Chondrocyte (in vitro differentiated cells): ENCODE results near the gene RGSL1. TPM values are rescaled to one million over a fixed set of nuclear protein-coding genes. Genes with fewer than 3 reads are reported as not detected.

Experiments used
- DNase-seq: peaks from one replicate; pipeline ENCODE4 v3.0.0; 2021; ENCODE audit warnings: mixed read lengths, low spot score
- H3K27ac Mint-ChIP-seq: one replicate; pipeline ENCODE4 v1.8.0; 2021; ENCODE audit warnings: mild to moderate bottlenecking, moderate library complexity, mixed read lengths; ENCODE audit not compliant: unreplicated experiment
- H3K27me3 Mint-ChIP-seq: 2 replicates; pipeline ENCODE4 v1.8.0; 2021; ENCODE audit warnings: low read depth, mixed read lengths
- H3K36me3 Mint-ChIP-seq: 2 replicates; pipeline ENCODE4 v1.8.0; 2021; ENCODE audit warnings: low read depth, mixed read lengths
- H3K4me1 Mint-ChIP-seq: 2 replicates; pipeline ENCODE4 v1.8.0; 2021; ENCODE audit warnings: low read depth, mild to moderate bottlenecking, mixed read lengths
- H3K4me3 Mint-ChIP-seq: one replicate; pipeline ENCODE4 v1.8.0; 2021; ENCODE audit warnings: mild to moderate bottlenecking, moderate library complexity, mixed read lengths; ENCODE audit not compliant: unreplicated experiment
- H3K9me3 Mint-ChIP-seq: 2 replicates; pipeline ENCODE4 v1.8.0; 2021; ENCODE audit warnings: low read depth, mixed read lengths
- CTCF ChIP-seq: fragments of 200-600 bp; sonication (generic); IDR thresholded peaks from 2 replicates; pipeline ENCODE4 v1.5.0; 2021; ENCODE audit warnings: antibody characterized with exemption, mild to moderate bottlenecking, moderate library complexity
- total RNA-seq: library from RNA; stranded (reverse); gene quantifications from 3 replicates; pipeline ENCODE4 v1.2.1, GENCODE V29; 2021

Gene RGSL1
- total RNA-seq, 1 donor from 2014 or later: not detected

DNA sequence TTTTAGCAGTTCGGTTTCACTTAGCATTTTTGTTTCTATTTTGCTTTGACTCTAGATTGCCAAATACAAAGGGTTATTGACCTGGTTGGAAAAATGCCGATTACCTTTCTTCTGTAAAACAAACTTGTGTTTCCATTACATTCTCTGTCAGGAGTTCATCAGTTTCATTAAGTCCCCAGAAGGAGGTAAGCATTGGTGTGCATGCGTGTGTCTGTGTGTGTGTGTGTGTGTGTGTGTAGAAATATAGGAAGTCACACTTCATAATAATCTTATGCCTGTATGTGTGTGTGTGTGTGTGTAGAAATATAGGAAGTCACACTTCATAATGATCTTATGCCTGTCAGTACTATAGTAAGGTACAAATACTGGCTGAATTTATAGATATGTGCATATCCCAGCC lies 10.0 kb downstream of the RGSL1 start:
- peaks cover 11% of the 10 kb centered on the region for H3K27me3 Mint-ChIP-seq
- no peak overlapping the region for H3K27ac Mint-ChIP-seq
- H3K4me1 Mint-ChIP-seq: no peaks in the 10 kb centered on the region
- no peak overlapping the region for H3K4me3 Mint-ChIP-seq
- H3K9me3 Mint-ChIP-seq: peaks cover 13% of the 10 kb centered on the region
- no peak for TF ChIP-seq CTCF
- DNase-seq: no peak
- no peaks in the 10 kb centered on the region for H3K36me3 Mint-ChIP-seq

GRCh38 chr1:182460550-182460951 lies 10.6 kb downstream of the RGSL1 start:
- no peak overlapping the region for H3K4me3 Mint-ChIP-seq
- no peak for DNase-seq
- no peak for TF ChIP-seq CTCF
- H3K27me3 Mint-ChIP-seq: peaks cover 9% of the 10 kb centered on the region
- H3K9me3 Mint-ChIP-seq: peaks cover 13% of the 10 kb centered on the region
- H3K4me1 Mint-ChIP-seq: no peaks in the 10 kb centered on the region
- H3K36me3 Mint-ChIP-seq: no peaks in the 10 kb centered on the region
- no peak overlapping the region for H3K27ac Mint-ChIP-seq

DNA sequence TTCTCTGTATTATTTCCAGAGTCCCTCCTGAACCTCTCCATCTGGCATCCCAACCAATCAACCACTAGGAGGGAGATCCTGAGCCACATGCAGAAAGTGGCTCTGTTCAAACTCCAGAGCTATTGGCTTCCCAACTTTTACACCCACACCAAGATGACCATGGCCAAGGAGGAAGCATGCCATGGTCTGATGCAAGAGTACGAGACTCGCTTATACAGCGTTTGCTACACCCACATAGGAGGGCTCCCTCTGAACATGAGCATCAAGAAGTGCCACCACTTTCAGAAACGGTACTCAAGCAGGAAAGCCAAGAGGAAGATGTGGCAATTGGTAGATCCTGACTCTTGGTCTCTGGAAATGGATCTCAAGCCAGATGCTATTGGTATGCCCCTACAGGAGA lies 23.6 kb downstream of the RGSL1 start:
- no peaks in the 10 kb centered on the region for H3K4me1 Mint-ChIP-seq
- TF ChIP-seq CTCF: no peak

DNA sequence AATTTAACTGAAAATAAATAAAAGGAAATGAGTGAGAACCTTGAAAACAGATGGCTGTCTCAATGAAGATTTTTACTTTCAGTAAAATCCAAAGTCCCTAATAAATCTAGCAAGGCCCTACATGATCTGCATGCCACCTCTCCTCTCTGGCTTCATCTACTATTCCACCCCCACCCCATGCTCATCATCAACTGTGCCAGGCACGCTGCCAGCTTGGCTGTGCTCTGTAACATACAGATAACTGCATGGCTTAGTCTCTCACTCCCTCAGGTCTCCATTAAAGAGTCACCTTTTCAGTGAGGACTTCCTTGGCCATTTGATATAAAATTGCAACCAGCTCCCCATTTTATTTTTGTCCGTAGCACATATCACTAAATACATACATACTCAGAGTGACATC lies 26.7 kb downstream of the RGSL1 start:
- Mint-ChIP-seq H3K4me3 (no peak overlapping the region), H3K27ac (no peak overlapping the region), H3K4me1 (no peaks in the 10 kb centered on the region), H3K36me3 (no peaks in the 10 kb centered on the region), H3K9me3 (peaks cover 11% of the 10 kb centered on the region), H3K27me3 (peaks cover 19% of the 10 kb centered on the region)
- no peak for TF ChIP-seq CTCF
- DNase-seq: no peak

More for the DNA sequence above, 23.6 kb downstream of the RGSL1 start:
- peaks cover 22% of the 10 kb centered on the region for H3K27me3 Mint-ChIP-seq
- no peak overlapping the region for H3K4me3 Mint-ChIP-seq
- no peak for DNase-seq
- peaks cover 6% of the 10 kb centered on the region for H3K9me3 Mint-ChIP-seq
- no peak overlapping the region for H3K27ac Mint-ChIP-seq
- H3K36me3 Mint-ChIP-seq: no peaks in the 10 kb centered on the region

- peaks cover 11% of the 10 kb centered on the region for H3K9me3 Mint-ChIP-seq
- H3K27ac Mint-ChIP-seq: no peak overlapping the region
- H3K36me3 Mint-ChIP-seq: no peaks in the 10 kb centered on the region
- no peak for DNase-seq
- no peaks in the 10 kb centered on the region for H3K4me1 Mint-ChIP-seq
- H3K4me3 Mint-ChIP-seq: no peak overlapping the region
- no peak for TF ChIP-seq CTCF
- H3K27me3 Mint-ChIP-seq: peaks cover 12% of the 10 kb centered on the region
These were observed 28.3 kb downstream of the RGSL1 start for GRCh38 chr1:182478238-182478637.
